SK-N-SH (cell line): ENCODE results near the gene STYXL2.

Experiments
- CTCF ChIP-seq: fragments of 200-600 bp; sonication (generic); IDR thresholded peaks from 2 replicates; pipeline ENCODE4 v1.6.1; 2017; ENCODE audit warnings: antibody characterized with exemption, mild to moderate bottlenecking, moderate library complexity
- ELF1 ChIP-seq: IDR thresholded peaks from 2 replicates; pipeline ENCODE4 v1.4.0; 2012

GRCh38 chr1:167081594-167082156, 12.2 kb upstream of the STYXL2 start:
- no peak for TF ChIP-seq CTCF
- no peak for TF ChIP-seq ELF1
